ENCODE data around the gene DENND1A.

GRCh38 chr9:123835821-123836220 lies 94.1 kb downstream of the DENND1A start:
- TF ChIP-seq CTCF (IDR thresholded peaks at IDR 0.05) (no peak), POLR2AphosphoS5 (IDR thresholded peaks at IDR 0.05) (no peak)
